ENCODE data around the gene ATP6V1B1. TPM values are rescaled to one million over a fixed set of nuclear protein-coding genes. Genes with fewer than 3 reads are reported as not detected.

ATP6V1B1 gene
- total and polyA plus RNA-seq, 2 of the 13 experiments (the other 11 are each of a cell fraction or from before 2014, with no cell fraction given), result 0.58 to 1.6 TPM

GRCh38 chr2:70901227-70902066, 34.3 kb upstream of the ATP6V1B1 start (continued):
- TF ChIP-seq KLF9 (CRISPR knock-in tag; IDR thresholded peaks at IDR 0.05; ENCODE audit: low read depth) (0 out of 2 replicates have a peak, but pooled peaks have one; percentile 49), MED1 (CRISPR knock-in tag; IDR thresholded peaks at IDR 0.05) (peak; percentile 56), ZNF503 (CRISPR knock-in tag; IDR thresholded peaks at IDR 0.05) (peak; percentile 48; the same call in 1 of the 2 replicates), CREM (IDR thresholded peaks at IDR 0.05) (no peak), CREM (CRISPR knock-in tag; IDR thresholded peaks at IDR 0.05) (no peak), PAWR (CRISPR knock-in tag; IDR thresholded peaks at IDR 0.05; ENCODE audit: borderline replicate concordance) (0 out of 2 replicates have a peak, but pooled peaks have one; percentile 37), HNRNPLL (IDR thresholded peaks at IDR 0.05; ENCODE audit: low read depth, low read length, poor library complexity, severe bottlenecking) (peak; percentile 19), FUBP1 (CRISPR knock-in tag; IDR thresholded peaks at IDR 0.05; ENCODE audit: borderline replicate concordance) (peak; percentile 91; the same call in 1 of the 2 replicates), TEAD3 (CRISPR knock-in tag; optimal IDR thresholded peaks at IDR 0.05; ENCODE audit: borderline replicate concordance) (peak; percentile 25), GZF1 (CRISPR knock-in tag; IDR thresholded peaks at IDR 0.05) (peak; percentile 84), ZNF773 (CRISPR knock-in tag; IDR thresholded peaks at IDR 0.05; ENCODE audit: borderline replicate concordance) (0 out of 2 replicates have a peak, but pooled peaks have one; percentile 88), POGZ (CRISPR knock-in tag; IDR thresholded peaks at IDR 0.05) (no peak; the same call in 1 of the 2 replicates), ZFAT (CRISPR knock-in tag; conservative IDR thresholded peaks at IDR 0.05) (peak; percentile 72; the same call in 1 of the 2 replicates), THAP9 (CRISPR knock-in tag; IDR thresholded peaks at IDR 0.05; ENCODE audit: borderline replicate concordance) (peak; percentile 76; the same call in 1 of the 2 replicates), ZNF878 (CRISPR knock-in tag; IDR thresholded peaks at IDR 0.05) (peak; percentile 38; the same call in 1 of the 2 replicates), ZNF616 (CRISPR knock-in tag; IDR thresholded peaks at IDR 0.05; ENCODE audit: low read depth) (peak; percentile 66; the same call in 1 of the 2 replicates), ZNF740 (CRISPR knock-in tag; IDR thresholded peaks at IDR 0.05) (peak; percentile 45), ZNF567 (CRISPR knock-in tag; IDR thresholded peaks at IDR 0.05; ENCODE audit: borderline replicate concordance) (peak; percentile 17; the same call in 1 of the 2 replicates), GLI4 (CRISPR knock-in tag; IDR thresholded peaks at IDR 0.05; ENCODE audit: borderline replicate concordance) (peak; percentile 94; the same call in 1 of the 2 replicates), ZNF446 (CRISPR knock-in tag; IDR thresholded peaks at IDR 0.05) (peak; percentile 89), ZSCAN20 (CRISPR knock-in tag; IDR thresholded peaks at IDR 0.05; ENCODE audit: borderline replicate concordance) (peak; percentile 88), STAT5B (CRISPR knock-in tag; IDR thresholded peaks at IDR 0.05) (no peak)

All from HepG2 (cell line).